ENCODE data around the gene OCLN. TPM values are rescaled to one million over a fixed set of nuclear protein-coding genes. Genes with fewer than 3 reads are reported as not detected.
A peak's percentile ranks its signal among the peaks of the same experiment; 100 is the strongest.

OCLN gene
- total RNA-seq, 1 donor from 2014 or later, result 9.0 TPM

DNA sequence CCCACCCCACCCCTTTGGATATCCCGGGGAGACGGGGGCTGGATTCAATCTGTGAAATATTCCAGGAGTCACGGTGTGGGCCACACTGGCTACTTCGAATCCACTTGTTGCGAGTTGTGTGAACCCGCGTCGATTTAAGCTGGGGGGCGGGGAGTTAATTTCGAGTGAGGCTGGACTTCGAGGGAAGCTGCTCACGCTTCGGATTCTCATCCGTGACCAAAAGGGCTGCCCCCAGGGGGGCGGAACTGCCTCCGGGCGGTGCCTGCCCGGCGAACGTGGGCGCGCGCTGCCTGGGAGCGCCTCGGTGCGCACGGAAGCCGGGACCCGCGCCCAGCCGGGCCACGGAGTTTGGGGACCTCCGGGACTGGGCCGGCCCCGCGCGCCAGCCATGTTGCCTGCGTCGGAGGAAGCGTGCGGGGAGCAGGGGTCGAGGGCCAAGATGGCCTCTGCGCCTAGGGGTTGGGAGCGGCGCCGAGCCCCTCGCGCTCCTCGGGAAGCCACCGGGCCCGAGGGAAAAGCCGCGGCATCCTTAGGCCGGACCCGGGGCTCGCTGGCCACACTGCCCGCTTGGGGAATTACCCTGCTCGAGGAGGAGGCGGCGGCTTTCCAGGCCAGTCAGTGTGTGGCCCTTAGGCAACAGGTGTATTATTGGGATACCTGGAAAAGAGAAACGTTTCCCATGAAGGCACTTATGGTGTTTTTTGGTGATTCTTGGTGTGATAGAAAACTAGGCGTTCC is 975 bp downstream of the OCLN start:
- H3K36me3 Mint-ChIP-seq (ENCODE audit: low read depth), result no peaks in the 10 kb centered on the region
- H3K9me3 Mint-ChIP-seq (ENCODE audit: low read depth), result no peaks in the 10 kb centered on the region
- peaks cover 15% of the 10 kb centered on the region for H3K27me3 Mint-ChIP-seq (ENCODE audit: low read depth)
- H3K4me1 Mint-ChIP-seq (ENCODE audit: low read depth), result peaks cover 15% of the 10 kb centered on the region
- TF ChIP-seq, protein P1, sequence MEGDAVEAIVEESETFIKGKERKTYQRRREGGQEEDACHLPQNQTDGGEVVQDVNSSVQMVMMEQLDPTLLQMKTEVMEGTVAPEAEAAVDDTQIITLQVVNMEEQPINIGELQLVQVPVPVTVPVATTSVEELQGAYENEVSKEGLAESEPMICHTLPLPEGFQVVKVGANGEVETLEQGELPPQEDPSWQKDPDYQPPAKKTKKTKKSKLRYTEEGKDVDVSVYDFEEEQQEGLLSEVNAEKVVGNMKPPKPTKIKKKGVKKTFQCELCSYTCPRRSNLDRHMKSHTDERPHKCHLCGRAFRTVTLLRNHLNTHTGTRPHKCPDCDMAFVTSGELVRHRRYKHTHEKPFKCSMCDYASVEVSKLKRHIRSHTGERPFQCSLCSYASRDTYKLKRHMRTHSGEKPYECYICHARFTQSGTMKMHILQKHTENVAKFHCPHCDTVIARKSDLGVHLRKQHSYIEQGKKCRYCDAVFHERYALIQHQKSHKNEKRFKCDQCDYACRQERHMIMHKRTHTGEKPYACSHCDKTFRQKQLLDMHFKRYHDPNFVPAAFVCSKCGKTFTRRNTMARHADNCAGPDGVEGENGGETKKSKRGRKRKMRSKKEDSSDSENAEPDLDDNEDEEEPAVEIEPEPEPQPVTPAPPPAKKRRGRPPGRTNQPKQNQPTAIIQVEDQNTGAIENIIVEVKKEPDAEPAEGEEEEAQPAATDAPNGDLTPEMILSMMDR (IDR thresholded peaks at IDR 0.05), result no peak
- peak overlapping the region; percentile 54 for H3K27ac Mint-ChIP-seq (ENCODE audit: unreplicated experiment)
- no peak for DNase-seq (ENCODE audit: low spot score)
- H3K4me3 Mint-ChIP-seq (ENCODE audit: unreplicated experiment), result peak overlapping the region; percentile 80

DNA sequence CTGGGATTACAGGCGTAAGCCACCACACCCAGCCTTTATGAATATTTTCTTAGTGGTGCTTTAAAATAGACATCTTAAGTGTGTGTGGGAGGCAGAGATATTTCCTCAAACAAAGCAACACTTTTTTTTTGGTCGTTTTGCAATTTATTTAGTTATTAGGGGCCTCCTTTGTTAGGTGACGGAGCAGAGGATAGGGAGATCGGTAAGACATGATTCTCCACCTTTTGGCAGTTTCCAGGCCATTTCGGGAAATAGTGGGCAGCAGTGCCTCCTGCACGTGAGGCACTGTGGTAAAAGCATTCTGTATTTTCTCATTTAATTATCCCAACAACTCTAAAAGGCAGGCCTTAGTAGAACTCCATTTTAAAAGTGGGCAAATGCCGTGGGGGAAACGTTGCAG is 1.9 kb downstream of the OCLN start:
- no peak for DNase-seq (ENCODE audit: low spot score)
- peaks cover 15% of the 10 kb centered on the region for H3K4me1 Mint-ChIP-seq (ENCODE audit: low read depth)
- H3K27me3 Mint-ChIP-seq (ENCODE audit: low read depth), result peaks cover 10% of the 10 kb centered on the region
- no peaks in the 10 kb centered on the region for H3K9me3 Mint-ChIP-seq (ENCODE audit: low read depth)
- no peak overlapping the region for H3K27ac Mint-ChIP-seq (ENCODE audit: unreplicated experiment)
- TF ChIP-seq, protein P1 (IDR thresholded peaks at IDR 0.05), result no peak
- H3K4me3 Mint-ChIP-seq (ENCODE audit: unreplicated experiment), result peak overlapping the region; percentile 59
- no peaks in the 10 kb centered on the region for H3K36me3 Mint-ChIP-seq (ENCODE audit: low read depth)

- no peak for DNase-seq (ENCODE audit: low spot score)
- Mint-ChIP-seq H3K27ac (ENCODE audit: unreplicated experiment) (no peak overlapping the region), H3K4me1 (ENCODE audit: low read depth) (peaks cover 30% of the 10 kb centered on the region), H3K36me3 (ENCODE audit: low read depth) (no peaks in the 10 kb centered on the region), H3K27me3 (ENCODE audit: low read depth) (peaks cover 7% of the 10 kb centered on the region), H3K9me3 (ENCODE audit: low read depth) (no peaks in the 10 kb centered on the region), H3K4me3 (ENCODE audit: unreplicated experiment) (no peak overlapping the region)
- TF ChIP-seq, protein P1 (IDR thresholded peaks at IDR 0.05), result no peak
These were observed 4.5 kb downstream of the OCLN start for GRCh38 chr5:69497006-69497520.

- Mint-ChIP-seq H3K9me3 (ENCODE audit: low read depth) (no peaks in the 10 kb centered on the region), H3K4me1 (ENCODE audit: low read depth) (peaks cover 42% of the 10 kb centered on the region), H3K4me3 (ENCODE audit: unreplicated experiment) (no peak overlapping the region), H3K36me3 (ENCODE audit: low read depth) (no peaks in the 10 kb centered on the region), H3K27me3 (ENCODE audit: low read depth) (peaks cover 4% of the 10 kb centered on the region), H3K27ac (ENCODE audit: unreplicated experiment) (peak overlapping the region; percentile 17)
- no peak for DNase-seq (ENCODE audit: low spot score)
- TF ChIP-seq, protein P1 (IDR thresholded peaks at IDR 0.05), result no peak
These were observed 5.8 kb downstream of the OCLN start for GRCh38 chr5:69498384-69498783.

- DNase-seq (ENCODE audit: low spot score), result no peak
- Mint-ChIP-seq H3K27me3 (ENCODE audit: low read depth) (no peaks in the 10 kb centered on the region), H3K4me1 (ENCODE audit: low read depth) (peaks cover 35% of the 10 kb centered on the region), H3K36me3 (ENCODE audit: low read depth) (no peaks in the 10 kb centered on the region), H3K4me3 (ENCODE audit: unreplicated experiment) (no peak overlapping the region), H3K27ac (ENCODE audit: unreplicated experiment) (peak overlapping the region; percentile 90), H3K9me3 (ENCODE audit: low read depth) (no peaks in the 10 kb centered on the region)
- TF ChIP-seq, protein P1 (IDR thresholded peaks at IDR 0.05), result no peak
These were observed 9.8 kb downstream of the OCLN start for GRCh38 chr5:69502367-69502766.
